ENCODE measurements around the gene NTN4.

The NTN4 gene

DNA sequence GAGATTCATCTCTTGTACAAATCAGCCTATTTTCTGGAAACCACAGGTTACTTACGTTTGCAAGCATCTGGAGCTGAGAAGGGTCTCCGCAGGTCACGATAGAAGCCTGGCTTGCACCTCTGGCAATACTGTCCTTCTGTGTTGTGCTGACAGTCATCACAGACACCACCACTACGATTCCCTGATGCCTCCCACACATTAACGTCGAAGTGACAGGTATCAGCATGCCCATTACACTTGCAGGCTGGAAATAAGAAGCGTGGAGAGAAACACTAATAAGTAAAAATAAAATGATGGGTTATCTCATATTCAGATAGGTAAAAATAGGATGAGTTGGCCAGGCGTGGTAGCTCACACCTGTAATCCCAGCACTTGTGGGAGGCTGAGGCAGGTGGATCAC, 80.2 kb downstream of the NTN4 start:
- peak; percentile 59 for DNase-seq (ENCODE audit: low read depth)
- TF ChIP-seq, protein P1, sequence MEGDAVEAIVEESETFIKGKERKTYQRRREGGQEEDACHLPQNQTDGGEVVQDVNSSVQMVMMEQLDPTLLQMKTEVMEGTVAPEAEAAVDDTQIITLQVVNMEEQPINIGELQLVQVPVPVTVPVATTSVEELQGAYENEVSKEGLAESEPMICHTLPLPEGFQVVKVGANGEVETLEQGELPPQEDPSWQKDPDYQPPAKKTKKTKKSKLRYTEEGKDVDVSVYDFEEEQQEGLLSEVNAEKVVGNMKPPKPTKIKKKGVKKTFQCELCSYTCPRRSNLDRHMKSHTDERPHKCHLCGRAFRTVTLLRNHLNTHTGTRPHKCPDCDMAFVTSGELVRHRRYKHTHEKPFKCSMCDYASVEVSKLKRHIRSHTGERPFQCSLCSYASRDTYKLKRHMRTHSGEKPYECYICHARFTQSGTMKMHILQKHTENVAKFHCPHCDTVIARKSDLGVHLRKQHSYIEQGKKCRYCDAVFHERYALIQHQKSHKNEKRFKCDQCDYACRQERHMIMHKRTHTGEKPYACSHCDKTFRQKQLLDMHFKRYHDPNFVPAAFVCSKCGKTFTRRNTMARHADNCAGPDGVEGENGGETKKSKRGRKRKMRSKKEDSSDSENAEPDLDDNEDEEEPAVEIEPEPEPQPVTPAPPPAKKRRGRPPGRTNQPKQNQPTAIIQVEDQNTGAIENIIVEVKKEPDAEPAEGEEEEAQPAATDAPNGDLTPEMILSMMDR (IDR thresholded peaks at IDR 0.05; ENCODE audit: insufficient read depth, low read depth, low read length, missing control alignments): no peak
- H3K4me3 ChIP-seq (ENCODE audit: low read length): no peak overlapping the region

- H3K4me3 ChIP-seq (ENCODE audit: low read length): no peak overlapping the region
- DNase-seq (ENCODE audit: low read depth): no peak
- TF ChIP-seq, protein P1 (IDR thresholded peaks at IDR 0.05; ENCODE audit: insufficient read depth, low read depth, low read length, missing control alignments): no peak
These were observed 81.4 kb downstream of the NTN4 start for GRCh38 chr12:95709152-95709551.

DNA sequence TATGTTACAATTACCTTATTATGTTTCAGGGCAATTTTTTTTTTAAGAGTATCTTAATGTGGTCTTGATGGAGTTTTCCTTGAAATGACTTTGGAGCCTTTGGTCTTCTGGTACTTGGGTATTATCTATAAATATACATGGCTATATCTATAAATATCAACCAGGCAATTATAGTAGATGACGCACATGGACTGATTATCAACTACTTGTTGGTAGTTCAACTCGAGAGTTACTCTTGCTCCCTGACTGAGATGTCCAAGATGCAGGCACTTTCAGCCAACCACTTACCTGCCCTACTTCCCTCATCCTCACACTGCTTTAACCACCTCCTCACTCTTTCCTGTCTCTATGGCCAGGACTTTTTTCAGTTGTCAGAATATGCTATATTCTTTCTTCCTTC, 85.4 kb downstream of the NTN4 start:
- TF ChIP-seq, protein P1 (IDR thresholded peaks at IDR 0.05; ENCODE audit: insufficient read depth, low read depth, low read length, missing control alignments): no peak
- DNase-seq (ENCODE audit: low read depth): no peak
- no peak overlapping the region for H3K4me3 ChIP-seq (ENCODE audit: low read length)

DNA sequence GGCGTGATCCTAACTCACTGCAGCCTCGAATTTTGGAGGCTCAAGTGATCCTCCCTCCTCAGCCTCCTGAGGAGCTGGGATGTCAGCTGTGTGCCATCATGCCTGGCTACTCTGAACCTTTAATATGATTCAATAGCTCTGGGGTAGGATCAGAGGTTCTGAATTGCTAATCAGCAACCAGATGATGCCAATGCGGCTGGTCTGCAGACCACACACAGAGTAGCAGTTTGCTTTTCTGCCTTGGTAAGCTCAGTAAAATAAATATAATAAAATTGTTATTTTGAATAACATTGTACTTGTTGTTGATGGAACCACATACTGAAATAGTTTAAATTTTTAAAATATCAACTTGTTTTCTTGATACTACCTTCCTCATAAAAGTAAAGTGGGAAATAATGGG, 86.6 kb downstream of the NTN4 start:
- DNase-seq (ENCODE audit: low read depth): no peak
- no peak overlapping the region for H3K4me3 ChIP-seq (ENCODE audit: low read length)
- TF ChIP-seq, protein P1 (IDR thresholded peaks at IDR 0.05; ENCODE audit: insufficient read depth, low read depth, low read length, missing control alignments): no peak

DNA sequence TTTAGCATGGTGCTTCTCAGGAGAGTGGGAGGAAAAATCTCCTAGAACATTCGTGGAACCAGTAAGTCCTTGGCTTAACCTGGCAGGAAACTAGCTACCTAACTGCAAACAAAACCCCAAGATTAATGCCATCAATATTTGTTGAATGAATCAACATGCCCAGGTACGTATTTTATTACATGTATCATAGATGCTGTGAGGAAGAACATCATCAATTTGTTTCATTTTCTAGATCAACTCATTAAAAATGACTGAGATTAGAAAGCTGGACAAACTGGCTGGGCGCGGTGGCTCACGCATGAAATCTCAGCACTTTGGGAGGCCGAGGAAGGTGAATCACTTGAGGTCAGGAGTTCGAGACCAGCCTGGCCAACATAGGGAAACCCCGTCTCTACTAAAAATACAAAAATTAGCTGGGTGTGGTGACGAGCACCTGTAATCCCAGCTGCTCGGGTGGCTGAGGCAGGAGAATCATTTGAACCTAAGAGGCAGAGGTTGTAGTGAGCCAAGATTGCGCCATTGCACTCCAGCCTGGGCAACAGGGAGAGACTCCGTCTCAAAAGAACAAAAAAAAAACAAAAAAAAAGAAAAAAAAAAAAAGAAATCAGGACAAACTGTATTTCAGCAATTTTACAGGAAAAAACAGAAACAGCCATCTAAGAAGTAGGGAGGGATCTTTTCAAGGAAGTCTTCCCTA, 88.7 kb downstream of the NTN4 start:
- peak; percentile 76 for DNase-seq (ENCODE audit: low read depth)
- TF ChIP-seq, protein P1 (IDR thresholded peaks at IDR 0.05; ENCODE audit: insufficient read depth, low read depth, low read length, missing control alignments): no peak

GRCh38 chr12:95701275-95701674, 89.3 kb downstream of the NTN4 start:
- DNase-seq (ENCODE audit: low read depth): peak; percentile 6
- TF ChIP-seq, protein P1 (IDR thresholded peaks at IDR 0.05; ENCODE audit: insufficient read depth, low read depth, low read length, missing control alignments): no peak

More for the DNA sequence above, 88.7 kb downstream of the NTN4 start:
- no peak overlapping the region for H3K4me3 ChIP-seq (ENCODE audit: low read length)

DNA sequence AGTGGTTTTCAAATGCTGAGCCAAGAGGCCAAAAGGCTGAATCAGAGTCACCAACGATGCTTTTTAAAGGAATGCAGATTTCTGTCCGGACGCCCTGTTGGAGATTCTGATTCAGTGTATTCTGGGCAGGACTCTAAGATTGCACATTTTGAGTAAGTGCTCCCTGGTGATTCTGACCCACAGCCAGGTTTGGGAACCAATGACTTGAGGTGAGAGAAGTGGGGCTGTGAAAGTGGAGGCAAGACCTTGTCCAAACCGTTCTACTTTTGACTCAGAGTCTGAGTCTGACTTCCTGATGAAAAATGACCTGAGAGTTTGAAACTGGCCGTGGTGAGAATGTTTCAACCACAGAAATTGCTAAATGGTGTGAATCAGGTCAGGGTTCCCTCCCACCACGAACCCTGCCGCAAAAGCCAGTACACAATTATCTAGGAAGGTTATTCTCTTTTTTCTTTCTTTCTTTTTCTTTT, 90.2 kb downstream of the NTN4 start:
- TF ChIP-seq, protein P1 (IDR thresholded peaks at IDR 0.05; ENCODE audit: insufficient read depth, low read depth, low read length, missing control alignments): no peak
- peak; percentile 64 for DNase-seq (ENCODE audit: low read depth)

More at GRCh38 chr12:95701275-95701674, 89.3 kb downstream of the NTN4 start:
- no peak overlapping the region for H3K4me3 ChIP-seq (ENCODE audit: low read length)

More for the DNA sequence above, 90.2 kb downstream of the NTN4 start:
- no peak overlapping the region for H3K4me3 ChIP-seq (ENCODE audit: low read length)

Measured in epithelial cell of esophagus (primary cell).